NCI-H82 treated with DMSO at 0.1 percent for 48 hours (cell line): ENCODE data around the gene TBC1D10A.

ENCODE experiments used
- DNase-seq: peaks from one replicate; lab custom pipeline; 2025; ENCODE audit not compliant: unreplicated experiment; lab: John Stamatoyannopoulos, UW

The TBC1D10A gene

DNA sequence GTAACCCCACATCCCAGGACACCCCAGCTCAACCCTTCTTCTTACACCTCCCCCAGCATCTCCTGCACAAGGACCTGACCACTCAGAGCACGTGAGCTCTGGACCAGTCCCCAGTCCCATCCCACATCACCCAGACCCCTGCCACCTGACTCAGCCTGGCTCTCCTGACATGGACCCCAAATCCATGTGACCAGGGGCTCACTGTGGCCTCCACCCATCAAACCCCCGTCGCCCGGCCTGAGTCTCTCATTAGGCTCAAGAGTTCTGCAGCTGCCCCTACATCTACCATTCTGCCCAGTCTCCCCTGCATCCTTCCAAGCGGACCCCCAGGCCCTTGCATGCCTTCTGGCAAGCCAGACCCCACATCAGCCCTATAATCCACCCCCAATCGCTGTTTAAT is 78.3 kb downstream of the TBC1D10A start:
- no peak for DNase-seq

DNA sequence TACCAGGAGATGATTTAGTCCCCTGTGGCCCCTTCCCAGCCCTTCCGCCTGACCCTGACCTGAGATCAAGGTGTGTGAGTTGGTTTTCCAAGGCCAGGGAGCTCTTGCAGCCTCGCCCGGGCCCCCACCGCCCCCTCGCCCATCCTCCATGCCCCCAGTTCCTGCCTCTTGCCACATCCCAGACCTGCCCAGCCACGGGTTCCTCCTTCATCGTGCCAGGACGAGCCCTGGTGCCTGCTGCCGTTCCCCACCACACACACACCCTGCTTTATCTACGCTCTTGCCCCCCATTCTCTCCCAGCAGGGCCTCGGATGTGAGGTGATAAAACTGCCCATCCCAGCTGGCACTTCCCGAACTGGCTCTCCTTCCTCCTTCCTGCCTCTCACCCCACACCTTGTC is 78.8 kb downstream of the TBC1D10A start:
- no peak for DNase-seq

DNA sequence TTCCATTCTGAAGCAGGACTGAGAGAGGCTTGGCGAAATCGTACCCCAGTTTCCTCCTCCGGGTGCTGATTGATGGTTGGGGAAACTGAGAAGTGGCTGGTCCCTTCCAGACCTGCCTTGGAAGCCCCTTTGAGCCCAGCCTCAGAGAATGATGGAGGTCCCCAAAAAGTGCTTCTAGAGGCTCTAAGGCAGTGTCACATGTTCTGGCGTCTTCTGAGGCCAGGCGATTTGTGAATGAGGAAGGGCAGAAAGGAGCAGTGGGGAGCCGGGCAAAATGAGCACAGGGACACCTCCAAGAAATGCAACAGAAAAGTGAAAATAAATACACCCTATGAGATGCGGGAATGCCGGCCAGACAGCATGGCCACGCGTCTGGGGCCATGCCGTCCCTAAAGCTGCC is 79.2 kb downstream of the TBC1D10A start:
- no peak for DNase-seq

DNA sequence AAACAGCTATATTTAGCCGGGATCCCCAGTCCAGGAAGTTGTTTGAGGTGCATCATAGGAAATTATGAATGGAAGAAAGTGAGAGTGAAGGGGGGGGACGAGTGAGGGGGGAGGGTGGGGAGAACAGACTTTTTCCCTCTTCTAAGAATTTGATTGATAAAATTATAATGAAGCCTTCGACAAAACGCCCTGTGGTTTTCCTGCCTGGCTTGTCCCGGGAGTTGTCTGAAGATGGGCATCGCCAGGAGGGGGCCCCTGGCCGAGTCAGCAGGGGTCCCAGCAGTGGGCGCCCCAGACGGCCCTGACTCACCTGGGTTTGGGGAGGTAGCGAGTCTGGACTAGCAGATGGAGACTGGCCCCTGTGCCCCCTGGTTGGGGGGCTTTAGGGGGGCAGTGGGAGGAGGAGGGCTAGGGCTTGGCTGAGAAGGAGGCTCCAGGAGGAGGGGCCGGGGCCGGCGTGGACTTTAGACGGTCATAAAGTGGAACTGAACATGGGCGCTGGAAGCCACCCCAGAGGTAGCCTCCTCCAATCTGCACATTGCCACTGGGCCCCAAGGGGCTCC is 79.8 kb downstream of the TBC1D10A start:
- no peak for DNase-seq

DNA sequence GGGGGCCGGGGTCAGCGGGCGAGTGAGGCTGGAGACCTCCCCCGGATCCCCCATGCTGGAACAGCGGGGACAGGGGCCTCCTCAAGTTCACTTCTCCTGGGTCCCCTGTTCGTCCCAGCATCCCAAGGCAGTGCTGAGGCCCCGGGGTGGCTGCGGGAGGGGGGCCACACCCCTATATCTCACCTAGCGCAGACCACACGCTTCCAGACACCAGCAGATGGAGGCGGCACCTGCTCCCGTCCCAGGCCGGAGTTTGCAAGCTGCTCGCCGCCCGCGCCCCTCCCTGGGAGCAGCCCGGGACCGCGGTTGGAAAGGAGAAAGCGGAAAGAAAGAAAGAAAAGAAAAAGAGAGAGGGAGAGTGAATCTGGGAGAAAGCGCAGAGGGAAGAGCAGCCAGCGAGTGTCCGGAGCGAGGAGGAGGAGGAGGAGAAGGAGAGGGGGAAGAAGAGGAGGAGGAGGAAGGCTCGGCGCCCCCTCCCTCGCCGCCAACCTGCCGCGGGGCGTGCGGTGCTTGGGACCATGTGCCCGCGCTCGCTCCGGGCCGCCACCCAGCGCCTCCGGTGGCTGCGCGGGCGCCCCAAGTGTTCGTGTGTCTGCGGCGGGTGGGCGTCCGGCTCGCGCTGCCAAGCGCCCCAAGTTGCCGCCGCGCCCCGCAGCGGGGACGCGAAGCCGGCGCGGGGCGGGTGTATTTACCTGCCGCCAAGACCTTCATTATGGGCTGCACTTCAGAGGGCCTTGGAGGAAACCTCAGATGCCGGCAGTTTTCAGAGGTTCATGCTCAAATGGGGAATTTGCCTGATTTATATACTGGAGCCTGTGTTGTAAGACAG is 80.5 kb downstream of the TBC1D10A start, which contains the start of gene LIF:
Gene LIF (minus strand): TSS at position 775 of the 829 bp plus-strand sequence. CDS start 64 bp downstream, at position 711.
- DNase-seq, result no peak

DNA sequence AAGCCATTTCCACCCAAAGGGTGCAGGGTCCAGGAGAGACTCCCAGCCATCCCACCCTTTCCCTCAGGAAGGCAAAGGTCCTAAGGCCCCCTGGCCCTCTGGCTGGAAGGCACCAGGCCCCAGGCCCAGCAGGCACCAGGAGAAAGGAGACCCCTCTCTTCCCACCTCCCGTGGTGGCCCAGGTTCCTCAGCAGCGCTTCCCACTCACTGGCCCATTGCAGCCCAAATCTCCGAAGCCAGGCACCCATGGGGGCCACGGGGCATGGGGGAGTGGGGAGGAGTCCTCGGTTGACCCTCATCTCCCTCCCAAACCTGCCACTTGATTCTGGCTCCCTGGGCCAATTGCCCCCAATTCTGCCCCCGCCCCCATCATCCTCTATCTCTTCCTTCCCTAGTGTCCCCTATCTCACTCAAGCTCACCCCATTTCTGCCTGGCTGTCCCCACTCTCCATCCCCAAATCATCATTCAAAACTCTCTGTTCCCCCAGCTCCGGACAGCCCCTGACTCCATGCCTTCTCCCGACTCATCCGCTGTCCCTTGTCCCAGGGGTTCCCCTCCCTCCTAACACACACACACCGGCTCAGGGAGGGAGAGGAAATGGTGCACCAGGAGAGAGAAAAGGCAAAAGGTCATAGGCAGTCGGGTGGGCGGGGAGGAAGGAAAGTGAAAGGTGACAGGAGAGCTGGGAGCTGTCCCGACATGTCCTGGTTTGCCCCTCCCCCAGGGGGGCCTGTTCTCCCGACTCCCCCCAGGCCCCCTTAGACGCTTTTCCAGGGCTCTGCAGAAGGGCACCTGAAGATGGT is 81.4 kb downstream of the TBC1D10A start:
- DNase-seq, result no peak

DNA sequence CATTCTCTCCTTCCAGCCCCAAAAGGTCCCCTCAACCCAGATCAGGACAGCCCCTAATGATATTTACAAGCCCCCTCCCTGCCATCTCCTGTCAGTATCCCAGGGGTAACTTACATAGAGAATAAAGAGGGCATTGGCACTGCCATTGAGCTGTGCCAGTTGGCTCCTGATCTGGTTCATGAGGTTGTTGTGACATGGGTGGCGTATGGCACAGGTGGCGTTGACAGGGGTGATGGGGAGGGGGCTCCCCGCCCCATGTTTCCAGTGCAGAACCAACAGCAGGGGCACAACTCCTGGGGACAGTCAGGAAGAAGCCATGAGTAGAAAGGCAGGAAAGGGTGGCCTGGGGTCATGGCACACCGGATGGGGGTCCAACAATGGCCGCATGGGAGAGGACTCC is 82.1 kb downstream of the TBC1D10A start:
- no peak for DNase-seq

DNA sequence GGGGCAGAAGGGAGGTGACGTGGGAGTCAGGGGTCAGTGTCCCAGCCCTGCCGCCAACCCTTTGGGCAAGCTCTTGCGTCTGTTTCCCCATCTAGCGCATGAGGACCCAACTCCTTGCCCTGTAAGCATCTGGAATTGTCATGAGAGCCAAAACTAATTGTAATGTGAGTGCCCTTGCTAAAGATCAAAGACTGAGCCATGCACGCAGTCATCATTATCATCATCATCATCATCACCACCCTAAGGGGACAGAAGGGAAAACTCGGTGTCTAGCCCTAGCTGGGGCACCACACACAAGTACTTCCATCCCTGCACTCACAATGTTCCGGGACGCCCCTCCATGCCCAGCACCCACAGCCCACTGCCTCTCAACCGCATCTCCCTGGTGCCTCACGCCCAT is 82.7 kb downstream of the TBC1D10A start:
- no peak for DNase-seq

DNA sequence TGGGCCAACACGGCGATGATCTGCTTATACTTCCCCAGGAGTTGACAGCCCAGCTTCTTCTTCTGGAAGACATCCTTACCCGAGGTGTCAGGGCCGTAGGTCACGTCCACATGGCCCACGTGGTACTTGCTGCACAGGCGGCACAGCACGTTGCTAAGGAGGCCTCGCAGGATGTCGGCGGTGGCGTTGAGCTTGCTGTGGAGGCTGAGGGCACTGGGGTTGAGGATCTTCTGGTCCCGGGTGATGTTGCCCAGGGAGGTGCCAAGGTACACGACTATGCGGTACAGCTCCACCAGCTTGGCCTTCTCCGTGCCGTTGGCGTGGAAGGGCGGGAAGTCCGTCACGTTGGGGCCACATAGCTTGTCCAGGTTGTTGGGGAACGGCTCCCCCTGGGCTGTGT is 83.1 kb downstream of the TBC1D10A start:
- DNase-seq, result no peak
